ENCODE data around the gene SPATA20. TPM values are rescaled to one million over a fixed set of nuclear protein-coding genes. Genes with fewer than 3 reads are reported as not detected.

SPATA20 gene
- polyA plus RNA-seq, 1 donor from 2014 or later, result 53.5 TPM

- Histone ChIP-seq H3K79me2 (replicated peaks; ENCODE audit: insufficient read depth, low read length) (no peaks in the 10 kb centered on the region), H3K9me2 (ENCODE audit: insufficient read depth, low read length) (no peaks in the 10 kb centered on the region), H3K9me3 (ENCODE audit: low read length) (no peaks in the 10 kb centered on the region), H4K20me1 (ENCODE audit: insufficient read depth) (no peaks in the 10 kb centered on the region), H3K27me3 (ENCODE audit: insufficient read depth, low read depth, low read length) (no peaks in the 10 kb centered on the region), H3F3A (ENCODE audit: insufficient read depth, low read length, poor library complexity, severe bottlenecking) (no peaks in the 10 kb centered on the region), H2AFZ (ENCODE audit: low read depth, low read length) (no peak overlapping the region), H3K4me3 (ENCODE audit: low read length) (no peak overlapping the region), H3K27ac (ENCODE audit: low read length) (no peak overlapping the region), H3K36me3 (ENCODE audit: insufficient read depth, low read length) (no peaks in the 10 kb centered on the region), H3K9ac (ENCODE audit: low read length) (no peak overlapping the region), H3K4me2 (ENCODE audit: low read length) (no peak overlapping the region)
- TF ChIP-seq EZH2 (IDR thresholded peaks at IDR 0.05; ENCODE audit: borderline replicate concordance, insufficient read depth, low read length, poor library complexity, severe bottlenecking), result no peak
Measured at GRCh38 chr17:50514936-50515702, 31.9 kb upstream of the SPATA20 start.

GRCh38 chr17:50517011-50517410 lies 30.0 kb upstream of the SPATA20 start:
- Histone ChIP-seq H3K4me2 (ENCODE audit: low read length) (no peak overlapping the region), H3K79me2 (replicated peaks; ENCODE audit: insufficient read depth, low read length) (no peaks in the 10 kb centered on the region), H3F3A (ENCODE audit: insufficient read depth, low read length, poor library complexity, severe bottlenecking) (no peaks in the 10 kb centered on the region), H4K20me1 (ENCODE audit: insufficient read depth) (no peaks in the 10 kb centered on the region), H3K9me2 (ENCODE audit: insufficient read depth, low read length) (no peaks in the 10 kb centered on the region), H3K27ac (ENCODE audit: low read length) (no peak overlapping the region), H3K4me3 (ENCODE audit: low read length) (no peak overlapping the region), H3K9ac (ENCODE audit: low read length) (no peak overlapping the region), H3K9me3 (ENCODE audit: low read length) (no peaks in the 10 kb centered on the region), H2AFZ (ENCODE audit: low read depth, low read length) (no peak overlapping the region), H3K36me3 (ENCODE audit: insufficient read depth, low read length) (no peaks in the 10 kb centered on the region), H3K27me3 (ENCODE audit: insufficient read depth, low read depth, low read length) (no peaks in the 10 kb centered on the region)
- TF ChIP-seq EZH2 (IDR thresholded peaks at IDR 0.05; ENCODE audit: borderline replicate concordance, insufficient read depth, low read length, poor library complexity, severe bottlenecking) (no peak), MXI1 (conservative IDR thresholded peaks at IDR 0.05; ENCODE audit: poor library complexity, severe bottlenecking) (no peak), POLR2AphosphoS5 (IDR thresholded peaks at IDR 0.05) (no peak), RAD21 (conservative IDR thresholded peaks at IDR 0.05) (no peak), CTCF (IDR thresholded peaks at IDR 0.05; ENCODE audit: poor library complexity, severe bottlenecking) (no peak), TAF1 (IDR thresholded peaks at IDR 0.05; ENCODE audit: low read depth) (no peak), EP300 (conservative IDR thresholded peaks at IDR 0.05; ENCODE audit: poor library complexity, severe bottlenecking) (no peak), REST (IDR thresholded peaks at IDR 0.05; ENCODE audit: borderline replicate concordance) (no peak), SMC3 (conservative IDR thresholded peaks at IDR 0.05; ENCODE audit: poor library complexity) (no peak)

All from neural cell (in vitro differentiated cells).